LNCaP clone FGC (cell line): ENCODE data around the gene KPNA6.
"Not testable (repeated sequence)": the region's sequence is repeated elsewhere in the genome, so short reads cannot be mapped to it uniquely, and the experiment has no call there.

Experiments used
- DNase-seq: peaks from one replicate; pipeline ENCODE4 v3.0.0-alpha.2; 2011; ENCODE audit warnings: low read depth
- H3K4me3 ChIP-seq: 2 replicates; pipeline ENCODE4 v1.5.1; 2011; ENCODE audit warnings: mild to moderate bottlenecking, low read depth, low read length, control low read depth
- TF ChIP-seq, protein P1 (sequence below): IDR thresholded peaks from 2 replicates; pipeline ENCODE4 v1.5.1; 2012; ENCODE audit warnings: mild to moderate bottlenecking; ENCODE audit not compliant: control insufficient read depth, insufficient read depth; ENCODE audit errors: extremely low read depth

KPNA6 gene

DNA sequence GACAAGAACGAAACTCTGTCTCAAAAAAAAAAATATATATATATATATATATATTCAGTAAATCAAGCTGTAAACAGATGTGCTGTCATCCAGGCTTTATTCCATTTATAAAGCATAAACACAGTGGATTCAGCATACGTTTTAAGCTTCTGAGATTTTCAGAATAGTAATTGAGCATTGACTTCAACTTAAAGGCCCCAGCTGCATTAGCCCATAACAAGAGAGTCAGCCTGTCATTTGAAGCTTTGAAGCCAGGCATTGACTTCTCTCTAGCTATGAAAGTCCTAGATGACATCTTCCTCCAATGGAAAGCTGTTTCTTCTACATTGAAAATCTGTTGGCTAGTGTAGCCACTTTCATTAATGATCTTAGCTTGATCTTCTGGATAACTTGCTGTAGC lies 6.6 kb downstream of the KPNA6 start:
- TF ChIP-seq, protein P1, sequence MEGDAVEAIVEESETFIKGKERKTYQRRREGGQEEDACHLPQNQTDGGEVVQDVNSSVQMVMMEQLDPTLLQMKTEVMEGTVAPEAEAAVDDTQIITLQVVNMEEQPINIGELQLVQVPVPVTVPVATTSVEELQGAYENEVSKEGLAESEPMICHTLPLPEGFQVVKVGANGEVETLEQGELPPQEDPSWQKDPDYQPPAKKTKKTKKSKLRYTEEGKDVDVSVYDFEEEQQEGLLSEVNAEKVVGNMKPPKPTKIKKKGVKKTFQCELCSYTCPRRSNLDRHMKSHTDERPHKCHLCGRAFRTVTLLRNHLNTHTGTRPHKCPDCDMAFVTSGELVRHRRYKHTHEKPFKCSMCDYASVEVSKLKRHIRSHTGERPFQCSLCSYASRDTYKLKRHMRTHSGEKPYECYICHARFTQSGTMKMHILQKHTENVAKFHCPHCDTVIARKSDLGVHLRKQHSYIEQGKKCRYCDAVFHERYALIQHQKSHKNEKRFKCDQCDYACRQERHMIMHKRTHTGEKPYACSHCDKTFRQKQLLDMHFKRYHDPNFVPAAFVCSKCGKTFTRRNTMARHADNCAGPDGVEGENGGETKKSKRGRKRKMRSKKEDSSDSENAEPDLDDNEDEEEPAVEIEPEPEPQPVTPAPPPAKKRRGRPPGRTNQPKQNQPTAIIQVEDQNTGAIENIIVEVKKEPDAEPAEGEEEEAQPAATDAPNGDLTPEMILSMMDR: no peak
- no peak for DNase-seq
- H3K4me3 ChIP-seq: no peak overlapping the region

DNA sequence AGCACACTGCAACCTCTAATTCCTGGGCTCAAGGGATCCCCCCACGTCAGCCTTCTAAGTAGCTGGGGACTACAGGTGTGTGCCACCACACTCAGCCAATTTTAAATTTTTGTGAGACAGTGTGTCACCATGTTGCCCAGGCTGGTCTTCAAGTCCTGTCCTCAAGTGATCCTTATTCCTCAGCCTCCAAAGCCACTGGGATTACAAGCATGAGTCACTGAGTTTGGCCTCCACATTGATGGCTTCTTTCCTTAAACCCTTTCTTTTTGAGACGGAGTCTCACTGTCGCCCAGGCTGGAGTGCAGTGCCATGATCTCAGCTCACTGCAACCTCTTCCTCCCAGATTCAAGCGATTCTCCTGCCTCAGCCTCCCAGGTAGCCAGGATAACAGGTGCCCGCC lies 7.6 kb downstream of the KPNA6 start:
- TF ChIP-seq, protein P1: no peak
- H3K4me3 ChIP-seq: no peak overlapping the region
- DNase-seq: no peak

DNA sequence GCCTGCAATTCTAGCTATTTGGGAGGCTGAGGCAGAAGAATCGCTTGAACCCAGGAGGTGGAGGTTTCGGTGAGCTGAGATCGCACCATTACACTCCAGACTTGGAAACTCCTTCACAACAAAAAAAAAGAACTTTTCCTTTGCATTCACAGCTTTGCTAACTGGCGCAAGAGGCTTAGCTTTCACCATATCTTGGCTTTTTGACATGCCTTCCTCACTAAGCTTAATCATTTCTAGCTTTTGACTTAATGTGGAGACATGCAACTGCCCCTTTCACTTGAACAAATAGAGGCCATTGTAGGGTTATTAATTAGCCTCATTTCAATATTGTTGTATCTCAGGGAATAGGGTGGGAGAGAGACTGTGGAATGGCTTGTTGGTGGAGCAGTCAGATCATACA lies 8.7 kb downstream of the KPNA6 start:
- TF ChIP-seq, protein P1: no peak
- H3K4me3 ChIP-seq: no peak overlapping the region
- no peak for DNase-seq

DNA sequence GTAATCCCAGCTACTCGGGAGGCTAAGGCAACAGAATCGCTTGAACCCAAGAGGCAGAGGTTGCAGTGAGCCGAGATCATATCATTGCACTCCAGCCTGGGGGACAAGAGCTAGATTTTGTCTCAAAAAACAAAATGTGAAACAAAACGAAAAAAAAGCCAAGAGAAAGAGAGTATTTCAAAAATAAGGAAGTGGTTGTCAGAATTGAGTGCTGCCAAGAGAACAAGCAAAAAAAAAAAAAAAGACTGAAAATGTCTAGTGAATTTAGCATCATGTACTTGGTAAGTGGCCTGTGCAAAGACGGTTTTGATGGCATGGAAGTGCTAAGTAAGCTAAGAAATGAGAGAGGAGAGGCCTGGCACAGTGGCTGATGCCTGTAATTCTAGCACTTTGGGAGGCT lies 14.3 kb downstream of the KPNA6 start:
- DNase-seq: no peak
- H3K4me3 ChIP-seq: no peak overlapping the region
- TF ChIP-seq, protein P1: no peak

DNA sequence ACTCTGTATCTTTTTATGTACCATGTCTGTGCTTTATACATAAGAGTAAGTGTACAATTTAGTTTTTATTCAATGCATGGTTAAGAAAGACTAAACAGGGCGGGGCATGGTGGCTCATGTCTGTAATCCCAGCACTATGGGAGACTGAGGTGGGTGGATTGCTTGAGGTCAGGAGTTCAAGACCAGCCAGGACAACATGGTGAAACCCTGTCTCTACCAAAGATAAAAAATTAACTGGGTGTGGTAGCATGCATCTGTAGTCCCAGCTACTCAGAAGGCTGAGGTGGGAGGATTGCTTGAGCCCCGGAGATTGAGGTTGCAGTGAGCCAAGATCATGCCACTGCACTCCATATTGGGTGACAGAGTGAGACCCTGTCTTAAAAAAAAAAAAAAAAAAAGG lies 15.5 kb downstream of the KPNA6 start:
- DNase-seq, H3K4me3 ChIP-seq: not testable (repeated sequence)

DNA sequence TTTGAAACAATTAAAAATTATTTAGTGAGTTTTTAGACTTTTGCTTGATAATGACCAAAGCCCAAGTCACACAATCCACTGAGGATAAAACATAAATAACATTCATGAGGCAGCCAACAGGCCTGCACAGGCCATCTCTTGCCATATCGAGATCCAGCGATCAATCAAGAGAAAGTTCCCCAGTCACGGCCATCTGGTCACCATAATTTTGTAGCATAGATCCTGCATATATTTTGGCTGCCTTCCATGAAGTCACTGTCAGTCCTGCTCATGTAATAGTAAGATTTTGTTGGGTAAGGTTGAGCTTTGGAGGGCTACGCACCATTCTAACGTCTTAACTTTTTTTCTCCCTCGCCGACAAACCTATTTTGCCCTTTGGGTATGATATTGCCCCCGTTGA lies 17.5 kb downstream of the KPNA6 start:
- no peak overlapping the region for H3K4me3 ChIP-seq
- no peak for DNase-seq
- TF ChIP-seq, protein P1: no peak

DNA sequence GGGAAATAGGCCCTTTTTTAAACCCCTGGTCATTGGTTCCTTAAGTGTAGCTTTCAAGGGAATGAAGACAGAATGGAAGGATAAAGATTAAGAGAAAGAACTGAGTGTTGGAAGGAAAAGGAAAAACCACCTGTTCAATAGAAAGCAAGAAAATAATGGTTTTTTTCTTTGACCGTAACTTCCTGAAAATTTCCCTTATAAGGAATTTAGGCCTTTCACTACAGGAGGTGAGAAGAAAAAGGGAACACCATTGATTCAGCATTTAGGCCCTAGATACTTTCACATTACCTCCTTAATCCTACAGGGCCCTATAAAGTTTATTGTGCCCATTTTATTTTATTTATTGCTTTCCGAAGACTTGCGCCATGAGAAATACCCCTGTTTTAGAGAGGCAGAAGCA lies 18.9 kb downstream of the KPNA6 start:
- DNase-seq: no peak
- H3K4me3 ChIP-seq: no peak overlapping the region
- TF ChIP-seq, protein P1: no peak
